HG03378 (cell line): ENCODE data around the gene DES.

Source experiments
- ATAC-seq: cut with Tn5 transposase; IDR thresholded peaks from one replicate; pipeline ENCODE4 v1.9.1; 2021; ENCODE audit warnings: mild to moderate bottlenecking, moderate library complexity; ENCODE audit not compliant: unreplicated experiment

DES gene

DNA sequence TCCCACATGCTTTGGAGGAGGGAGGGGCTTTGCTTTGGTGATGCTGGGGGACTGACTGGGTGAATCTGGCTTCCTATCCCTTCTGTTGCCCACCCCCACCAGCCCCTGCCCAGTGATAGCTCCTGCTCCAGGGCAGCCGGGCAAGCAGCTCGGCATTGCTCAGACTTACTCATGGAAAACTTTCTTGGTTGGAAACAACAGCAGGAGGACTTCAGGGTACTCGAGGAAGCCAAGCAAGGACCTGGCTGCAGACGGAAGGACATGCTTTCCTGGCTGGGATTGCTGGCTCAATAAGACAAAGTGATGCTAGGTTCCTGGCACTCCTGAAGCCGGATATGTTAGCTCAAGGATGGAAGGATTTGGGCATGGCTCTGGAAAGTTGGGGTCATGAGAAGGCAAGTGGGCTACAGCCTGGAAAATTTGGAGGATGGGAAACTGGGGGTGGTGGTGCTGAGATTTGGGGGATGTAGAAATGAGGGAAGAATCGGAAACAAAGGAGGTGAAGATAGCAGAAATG, 19.6 kb downstream of the DES start:
- ATAC-seq: no peak

DNA sequence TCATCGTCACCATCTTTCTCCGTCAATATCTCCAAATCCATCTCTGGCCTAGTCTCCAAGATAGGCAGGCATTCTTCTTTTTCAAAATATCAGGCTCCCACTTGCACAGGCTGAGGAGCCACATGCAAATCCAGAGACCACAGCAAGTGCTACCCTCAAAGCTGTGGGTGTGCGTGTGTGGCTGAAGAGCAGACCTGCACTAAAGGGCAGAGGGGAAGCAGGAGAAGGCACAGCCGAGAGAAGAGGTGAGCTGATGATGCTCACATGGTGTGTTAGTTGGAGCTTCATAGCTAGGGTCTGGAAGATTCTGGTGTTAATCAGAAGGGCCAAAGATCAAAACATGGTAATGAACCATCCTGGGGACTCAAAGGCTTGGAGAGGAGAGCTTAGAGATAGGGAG, 20.3 kb downstream of the DES start:
- no peak for ATAC-seq

DNA sequence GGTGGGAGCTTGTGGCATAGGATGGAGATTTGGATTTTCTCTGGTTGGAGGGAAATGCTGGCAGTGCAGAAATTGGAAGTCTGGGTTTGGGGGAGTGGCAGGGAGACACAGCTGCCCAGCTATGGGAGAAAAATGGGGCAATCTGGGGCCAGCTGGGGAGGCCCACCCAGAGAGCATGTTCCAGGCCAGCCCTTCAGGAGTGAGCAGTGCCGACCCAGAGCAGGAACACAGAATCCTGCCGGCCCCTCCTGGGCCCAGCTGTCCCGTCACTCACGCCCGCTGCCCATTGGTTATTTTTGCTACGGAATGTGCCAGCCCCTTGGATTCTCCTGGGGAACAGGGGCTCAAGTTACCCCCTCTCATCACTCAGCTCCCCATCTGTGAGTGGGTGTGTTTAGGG, 21.3 kb downstream of the DES start:
- no peak for ATAC-seq

DNA sequence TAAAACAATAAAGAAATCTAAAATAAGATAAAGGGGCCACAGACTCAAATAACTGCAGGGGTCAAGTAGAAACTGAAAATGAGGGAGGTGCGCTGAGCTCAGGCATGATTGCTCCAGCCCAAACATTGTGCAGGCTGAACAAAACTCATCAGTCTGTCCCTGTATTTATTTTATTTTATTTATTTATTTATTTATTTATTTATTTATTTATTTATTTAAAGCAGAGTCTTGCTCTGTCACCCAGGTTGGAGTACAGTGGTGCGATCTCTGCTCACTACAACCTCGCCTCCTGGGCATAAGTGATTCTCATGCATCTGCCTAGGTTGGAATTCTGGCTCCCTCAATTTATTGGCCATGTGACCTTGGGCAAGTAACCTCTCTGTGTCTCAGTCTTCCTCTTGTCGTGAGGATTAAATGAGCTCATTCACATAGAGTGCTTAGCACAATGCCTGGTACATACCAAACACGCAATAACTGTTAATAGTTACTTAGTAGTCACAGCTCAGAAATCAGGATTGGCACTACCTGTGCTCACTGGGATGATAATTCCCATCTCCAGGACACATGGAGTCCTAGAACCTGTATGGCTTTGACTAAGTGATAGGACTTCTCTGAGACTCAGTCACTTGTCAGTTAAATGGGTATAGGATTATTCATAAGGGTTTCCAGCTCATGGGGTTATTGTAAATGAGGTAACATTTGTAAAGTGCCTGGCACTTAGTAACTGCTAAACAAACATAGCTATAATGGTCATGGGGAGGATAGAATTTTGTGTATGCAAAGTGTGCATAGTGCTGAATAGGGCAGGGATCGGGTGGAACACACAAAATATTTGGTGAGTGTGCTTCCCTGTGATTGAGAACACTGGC, 22.4 kb downstream of the DES start:
- no peak for ATAC-seq

DNA sequence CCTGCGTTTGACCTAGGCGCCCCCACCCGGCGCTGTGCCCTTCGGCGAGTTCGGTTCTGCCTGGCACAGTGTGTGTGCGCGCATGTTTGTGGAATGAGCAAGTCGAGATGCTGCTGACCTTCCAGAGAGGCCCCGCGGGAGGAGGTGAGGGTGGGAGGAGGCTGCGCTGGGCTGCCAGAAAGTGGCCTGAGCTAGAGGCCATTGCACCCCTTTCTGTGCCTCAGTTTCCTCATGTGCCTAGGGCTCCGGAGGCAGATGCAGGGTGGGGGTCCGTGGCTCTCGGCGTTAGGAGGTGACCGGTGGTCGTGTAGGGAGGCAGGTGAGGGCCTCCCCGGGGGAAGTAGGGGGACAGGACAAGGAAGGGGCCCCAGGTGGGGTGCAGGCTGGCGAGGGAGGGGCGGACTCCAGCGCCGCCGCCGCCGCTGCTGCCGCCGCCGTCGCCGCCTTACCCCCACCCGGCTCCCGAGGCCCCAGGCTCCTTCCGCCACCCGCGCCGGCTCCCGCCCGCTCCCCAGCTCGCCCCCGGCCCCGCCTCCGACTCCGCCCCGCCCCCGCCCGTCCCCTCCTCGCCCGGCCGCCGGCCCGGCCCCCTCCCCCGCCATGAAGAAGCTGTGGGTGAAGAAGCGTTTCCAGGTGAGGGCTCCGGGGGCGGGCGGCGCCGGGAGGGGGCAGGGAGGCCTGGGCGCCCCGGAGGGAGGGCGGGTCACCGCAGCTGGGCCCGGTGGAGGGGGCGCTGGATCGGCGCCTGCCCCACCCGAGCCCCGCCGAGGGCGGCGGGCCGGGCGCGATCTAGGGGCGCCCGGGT, 23.5 kb downstream of the DES start:
- no peak for ATAC-seq

DNA sequence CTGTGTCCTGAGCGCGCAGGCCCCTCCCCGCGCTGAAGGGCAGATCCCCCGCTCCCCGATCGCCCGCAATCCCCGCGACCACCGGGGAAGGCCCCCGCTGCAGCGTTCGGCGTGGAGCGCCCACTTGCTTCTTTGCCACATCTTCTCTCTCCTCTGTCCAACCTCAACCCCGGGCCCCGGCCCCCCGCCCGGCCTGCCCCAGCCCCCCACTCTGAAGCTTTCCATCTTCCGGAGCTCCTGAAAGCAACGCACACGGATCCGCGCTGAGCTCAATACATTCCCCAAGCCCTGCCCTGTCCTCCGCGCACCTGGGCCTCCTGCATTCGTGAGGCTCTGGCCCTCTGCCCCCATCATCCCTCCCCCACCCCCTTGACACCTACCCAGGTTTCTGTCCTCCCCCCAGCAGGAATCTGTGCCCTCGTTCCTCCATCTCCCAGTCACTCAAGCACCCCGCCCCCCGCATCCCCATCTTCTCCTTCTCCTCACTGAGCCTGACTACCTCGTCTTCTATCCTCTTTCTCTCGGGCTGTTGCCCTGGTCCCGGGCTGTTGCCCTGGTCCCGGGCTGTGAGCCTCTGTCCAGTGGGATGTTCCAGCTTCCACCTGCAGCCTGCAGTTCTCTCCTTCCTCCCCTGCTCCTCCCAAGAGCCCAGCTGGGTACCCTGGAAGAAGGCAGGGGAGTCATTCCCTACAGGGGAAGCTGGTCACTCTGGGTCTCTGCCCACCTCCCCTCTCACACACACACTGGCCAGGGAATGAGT, 24.3 kb downstream of the DES start:
- no peak for ATAC-seq

DNA sequence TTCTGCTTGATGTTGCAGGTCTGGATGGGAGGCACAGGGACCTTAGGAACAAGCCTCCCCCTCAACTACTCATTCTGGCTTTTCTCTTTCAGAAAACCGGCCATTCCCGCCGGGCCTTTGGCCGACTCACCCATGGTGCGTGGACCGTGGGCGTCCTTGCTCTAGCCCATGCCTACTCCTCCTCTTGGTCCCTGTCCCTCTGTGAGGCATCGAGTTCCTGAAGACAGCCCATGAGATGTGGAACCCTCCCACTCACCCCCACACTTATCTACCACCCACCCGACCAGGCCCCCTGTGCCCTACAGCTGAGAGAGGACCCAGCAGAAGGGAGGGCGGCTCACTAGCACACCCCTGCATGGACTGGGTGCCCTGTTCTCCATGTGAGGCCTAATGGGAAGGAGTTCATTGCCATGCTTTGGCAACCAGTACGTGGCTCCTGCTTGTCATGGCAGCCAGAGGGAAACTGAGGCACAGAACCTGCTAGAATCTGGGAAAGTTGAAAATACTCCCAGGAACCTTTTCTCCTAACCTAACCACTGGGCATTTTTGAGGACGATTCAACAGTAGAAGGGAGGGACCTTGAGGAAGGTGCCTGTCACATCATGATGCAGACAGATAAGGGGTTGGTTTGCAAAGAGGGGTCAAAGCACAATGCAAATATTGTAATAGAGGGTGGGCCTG, 25.0 kb downstream of the DES start:
- no peak for ATAC-seq

DNA sequence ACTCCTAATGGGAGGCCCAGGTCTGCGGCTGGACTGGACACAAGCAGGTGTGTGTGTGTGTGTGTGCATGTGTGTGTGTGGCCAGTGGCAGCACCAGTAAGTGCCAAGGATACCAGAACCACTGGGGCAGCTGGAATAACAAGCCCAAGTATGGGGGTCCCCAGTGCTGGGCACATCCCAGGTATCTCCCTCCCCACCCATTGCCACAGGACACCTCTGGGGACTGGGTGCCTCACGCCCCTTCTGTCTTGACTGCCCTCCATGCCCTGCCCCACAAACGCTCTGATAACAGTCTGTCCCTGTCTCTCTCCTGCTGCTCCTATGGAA, 25.5 kb downstream of the DES start:
- ATAC-seq: no peak

DNA sequence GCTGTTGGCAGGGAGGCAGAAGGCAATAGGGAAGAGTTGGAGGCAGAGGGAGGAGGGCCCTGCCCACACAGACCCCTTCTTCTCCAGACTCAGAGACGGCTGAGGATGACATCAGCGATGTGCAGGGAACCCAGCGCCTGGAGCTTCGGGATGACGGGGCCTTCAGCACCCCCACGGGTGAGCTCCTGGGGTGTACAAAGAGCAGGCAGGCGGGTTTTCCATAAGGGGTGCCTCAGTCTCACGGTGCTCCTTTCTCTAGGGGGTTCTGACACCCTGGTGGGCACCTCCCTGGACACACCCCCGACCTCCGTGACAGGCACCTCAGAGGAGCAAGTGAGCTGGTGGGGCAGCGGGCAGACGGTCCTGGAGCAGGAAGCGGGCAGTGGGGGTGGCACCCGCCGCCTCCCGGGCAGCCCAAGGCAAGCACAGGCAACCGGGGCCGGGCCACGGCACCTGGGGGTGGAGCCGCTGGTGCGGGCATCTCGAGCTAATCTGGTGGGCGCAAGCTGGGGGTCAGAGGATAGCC, 26.5 kb downstream of the DES start:
- ATAC-seq: no peak

DNA sequence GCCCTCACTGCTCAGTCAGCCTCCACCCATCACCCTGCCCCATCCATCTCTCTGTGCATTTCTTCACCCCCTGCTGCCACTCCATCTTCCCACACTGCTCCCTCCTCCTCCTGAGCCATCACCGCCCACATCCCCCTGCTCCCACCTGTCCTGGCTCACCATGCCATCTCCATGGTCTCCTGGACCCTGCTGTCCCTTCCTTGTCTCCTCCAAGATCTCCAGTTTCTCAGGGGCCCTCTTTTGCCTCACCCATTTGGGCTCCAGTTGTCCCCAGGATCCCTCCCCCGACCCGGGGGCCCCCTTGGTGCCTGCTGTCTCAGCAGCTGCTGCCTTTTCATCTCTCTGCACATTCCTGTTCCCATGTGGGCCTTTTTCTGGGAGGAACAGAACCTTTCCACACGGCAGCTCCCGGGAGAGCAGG, 27.1 kb downstream of the DES start:
- no peak for ATAC-seq

DNA sequence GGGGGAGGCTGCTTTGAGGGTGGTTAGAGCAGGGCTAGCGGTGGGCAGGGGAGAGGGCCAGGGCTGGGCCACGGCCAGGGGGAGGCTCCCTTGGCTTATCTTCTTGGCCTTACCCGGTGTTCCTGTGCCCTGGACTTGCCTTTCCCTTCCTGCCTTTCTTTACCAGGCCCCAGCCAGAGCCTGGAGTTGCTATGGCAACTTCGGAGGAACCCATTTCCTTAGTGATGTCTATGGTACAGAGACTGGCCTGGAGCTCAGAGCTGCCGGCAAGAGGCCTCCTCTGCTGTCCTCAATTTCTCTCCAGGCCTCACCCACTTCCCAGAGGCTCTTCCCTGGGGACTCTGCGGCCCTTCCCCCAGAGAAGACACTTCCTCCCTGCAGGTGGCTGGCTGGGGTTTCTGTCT, 27.9 kb downstream of the DES start:
- ATAC-seq: no peak

DNA sequence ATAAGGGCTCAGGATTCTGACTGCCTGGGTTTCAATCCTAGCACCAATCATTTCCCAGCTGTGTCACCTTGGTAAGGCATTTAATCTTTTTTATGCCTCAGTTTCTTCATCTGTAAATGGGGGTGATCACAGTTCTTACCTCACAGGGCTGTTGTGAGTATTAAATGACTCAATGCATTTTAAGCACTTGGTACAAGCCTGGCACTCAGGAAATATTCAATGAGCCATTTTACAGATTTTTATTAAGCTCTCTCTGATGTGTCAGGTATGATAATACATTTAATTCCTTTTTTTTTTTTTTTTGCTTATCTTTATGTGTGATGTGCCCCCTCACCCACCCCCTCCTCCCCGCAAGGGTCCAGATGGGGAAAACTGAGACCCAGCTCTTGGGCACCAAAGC, 28.5 kb downstream of the DES start:
- ATAC-seq: no peak

DNA sequence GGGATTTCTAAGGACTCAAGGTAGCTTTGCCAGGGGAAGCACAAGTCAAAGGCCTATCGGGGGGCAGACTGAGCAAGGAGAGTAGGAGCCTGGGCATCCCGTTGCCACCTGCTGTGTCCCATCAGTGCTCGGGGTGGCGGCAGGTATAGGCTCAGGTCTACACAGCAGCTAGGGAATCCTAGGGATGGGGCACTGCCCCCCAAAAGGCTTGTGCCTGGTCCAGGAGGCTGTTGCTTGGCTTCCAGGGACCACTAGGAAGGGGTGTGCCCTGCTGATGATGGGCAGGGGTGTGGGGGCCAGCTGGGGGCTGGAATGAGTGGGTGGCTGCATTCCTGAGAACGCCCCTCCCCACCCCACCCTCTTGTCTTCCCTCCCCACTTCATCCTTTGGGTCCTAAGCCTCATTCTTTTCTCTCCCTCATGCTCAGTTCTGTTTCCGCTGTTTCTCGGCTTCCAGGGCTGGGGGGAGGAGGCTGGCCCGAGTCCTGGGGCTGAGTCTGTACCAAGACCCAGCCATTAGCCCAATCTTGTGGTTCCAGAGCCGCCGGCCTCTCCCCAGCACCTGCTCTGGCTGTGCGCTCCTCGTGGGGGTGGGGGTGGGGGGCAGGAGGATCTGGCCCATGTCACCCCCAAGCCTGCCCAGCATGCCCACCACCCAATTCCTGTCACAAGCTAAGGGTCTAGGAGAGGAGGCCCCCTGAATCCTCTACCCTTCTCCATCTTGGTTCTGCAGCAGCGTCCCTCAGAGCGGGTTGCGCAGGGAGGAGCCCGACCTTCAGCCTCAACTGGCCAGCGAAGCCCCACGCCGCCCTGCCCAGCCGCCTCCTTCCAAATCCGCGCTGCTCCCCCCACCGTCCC, 29.3 kb downstream of the DES start:
- no peak for ATAC-seq

DNA sequence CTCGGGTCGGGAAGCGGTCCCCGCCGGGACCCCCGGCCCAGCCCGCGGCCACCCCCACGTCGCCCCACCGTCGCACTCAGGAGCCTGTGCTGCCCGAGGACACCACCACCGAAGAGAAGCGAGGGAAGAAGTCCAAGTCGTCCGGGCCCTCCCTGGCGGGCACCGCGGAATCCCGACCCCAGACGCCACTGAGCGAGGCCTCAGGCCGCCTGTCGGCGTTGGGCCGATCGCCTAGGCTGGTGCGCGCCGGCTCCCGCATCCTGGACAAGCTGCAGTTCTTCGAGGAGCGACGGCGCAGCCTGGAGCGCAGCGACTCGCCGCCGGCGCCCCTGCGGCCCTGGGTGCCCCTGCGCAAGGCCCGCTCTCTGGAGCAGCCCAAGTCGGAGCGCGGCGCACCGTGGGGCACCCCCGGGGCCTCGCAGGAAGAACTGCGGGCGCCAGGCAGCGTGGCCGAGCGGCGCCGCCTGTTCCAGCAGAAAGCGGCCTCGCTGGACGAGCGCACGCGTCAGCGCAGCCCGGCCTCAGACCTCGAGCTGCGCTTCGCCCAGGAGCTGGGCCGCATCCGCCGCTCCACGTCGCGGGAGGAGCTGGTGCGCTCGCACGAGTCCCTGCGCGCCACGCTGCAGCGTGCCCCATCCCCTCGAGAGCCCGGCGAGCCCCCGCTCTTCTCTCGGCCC, 30.1 kb downstream of the DES start:
- no peak for ATAC-seq

DNA sequence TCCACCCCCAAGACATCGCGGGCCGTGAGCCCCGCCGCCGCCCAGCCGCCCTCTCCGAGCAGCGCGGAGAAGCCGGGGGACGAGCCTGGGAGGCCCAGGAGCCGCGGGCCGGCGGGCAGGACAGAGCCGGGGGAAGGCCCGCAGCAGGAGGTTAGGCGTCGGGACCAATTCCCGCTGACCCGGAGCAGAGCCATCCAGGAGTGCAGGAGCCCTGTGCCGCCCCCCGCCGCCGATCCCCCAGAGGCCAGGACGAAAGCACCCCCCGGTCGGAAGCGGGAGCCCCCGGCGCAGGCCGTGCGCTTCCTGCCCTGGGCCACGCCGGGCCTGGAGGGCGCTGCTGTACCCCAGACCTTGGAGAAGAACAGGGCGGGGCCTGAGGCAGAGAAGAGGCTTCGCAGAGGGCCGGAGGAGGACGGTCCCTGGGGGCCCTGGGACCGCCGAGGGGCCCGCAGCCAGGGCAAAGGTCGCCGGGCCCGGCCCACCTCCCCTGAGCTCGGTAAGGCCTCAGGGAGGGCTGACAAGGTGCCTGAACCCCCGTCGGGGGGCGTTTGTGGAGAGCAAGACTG, 30.7 kb downstream of the DES start:
- ATAC-seq: no peak

DNA sequence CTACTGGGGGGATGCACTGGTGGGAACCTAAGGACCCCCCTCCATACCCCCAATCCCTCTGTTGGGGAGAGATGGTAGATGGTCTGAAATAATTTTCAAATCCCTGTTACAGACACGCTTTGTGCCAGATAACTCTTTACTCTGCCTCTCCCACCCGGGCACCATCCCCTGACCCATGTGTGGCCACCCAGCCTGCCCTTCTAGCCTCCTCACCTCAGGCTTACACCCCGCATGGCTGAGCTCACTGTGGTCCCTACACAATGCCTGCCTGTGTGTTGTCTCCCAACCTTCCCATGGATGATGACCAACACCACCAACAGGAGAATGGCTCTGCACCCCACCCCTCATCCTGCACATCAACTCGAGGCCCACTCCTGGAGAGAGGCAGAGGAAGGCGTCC, 31.4 kb downstream of the DES start:
- no peak for ATAC-seq

DNA sequence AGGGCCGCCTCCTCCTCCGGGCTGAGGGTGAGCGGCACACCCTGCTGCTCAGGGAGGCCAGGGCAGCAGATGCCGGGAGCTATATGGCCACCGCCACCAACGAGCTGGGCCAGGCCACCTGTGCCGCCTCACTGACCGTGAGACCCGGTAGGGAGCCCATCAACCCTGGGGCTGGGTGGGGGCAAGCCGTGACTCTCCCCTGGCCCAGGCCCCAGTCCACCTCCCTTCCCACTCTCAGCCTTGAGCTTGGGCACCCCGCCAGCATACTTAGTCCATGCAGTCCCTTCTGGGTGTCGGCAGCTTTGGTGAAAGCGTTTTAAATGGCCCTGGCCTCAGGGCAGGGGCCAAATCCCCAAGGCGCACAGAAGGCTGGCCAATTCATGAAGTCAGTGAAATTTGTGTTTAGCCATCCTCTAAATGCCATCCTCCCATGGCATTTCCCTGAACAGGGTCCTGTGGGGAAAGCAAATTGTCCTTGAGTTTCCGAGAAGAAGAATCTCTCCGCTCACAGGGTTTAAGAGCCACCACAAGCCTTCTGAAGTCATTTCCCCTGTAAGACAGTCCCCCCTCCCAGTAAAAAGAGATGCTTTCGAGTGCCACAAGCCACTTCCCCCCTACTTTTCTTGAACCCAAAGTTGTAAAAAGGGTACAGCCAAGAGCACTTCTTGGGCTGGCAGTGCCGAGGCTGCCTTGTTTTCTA, 33.6 kb downstream of the DES start:
- ATAC-seq: no peak
